ENCODE data around the gene SRI.

DNA sequence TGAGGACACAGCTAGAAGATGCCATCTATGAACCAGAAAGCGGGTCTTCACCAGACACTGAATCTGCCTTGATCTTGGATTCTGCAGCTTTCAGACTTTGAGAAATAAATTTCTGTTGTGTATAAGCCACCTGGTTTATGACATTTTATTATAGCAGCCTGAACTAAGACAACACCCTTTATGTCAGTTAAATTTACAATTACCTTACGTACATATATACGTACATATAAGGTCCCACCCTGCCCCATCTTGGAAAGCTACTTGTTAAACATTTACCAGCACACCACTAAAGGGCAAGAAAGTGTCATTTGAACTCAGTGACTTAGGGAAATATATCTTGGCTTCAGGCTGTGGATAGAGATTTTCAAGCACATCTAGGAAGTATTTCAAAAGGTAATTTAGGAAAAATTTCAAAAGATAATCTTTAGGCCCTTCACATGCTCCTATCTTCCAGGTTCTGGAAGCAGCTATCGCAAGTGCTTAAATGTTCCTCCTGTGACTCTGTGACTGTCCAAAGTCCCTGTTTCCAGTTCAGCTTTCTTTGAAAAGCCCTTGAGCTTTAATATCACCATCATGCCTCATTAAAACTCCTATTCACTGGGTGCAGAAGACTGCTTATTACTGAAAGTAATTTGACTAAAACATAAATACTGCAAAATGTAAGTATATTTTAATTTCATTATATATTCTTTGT is 9.6 kb upstream of the SRI start:
- TF ChIP-seq, protein P1, sequence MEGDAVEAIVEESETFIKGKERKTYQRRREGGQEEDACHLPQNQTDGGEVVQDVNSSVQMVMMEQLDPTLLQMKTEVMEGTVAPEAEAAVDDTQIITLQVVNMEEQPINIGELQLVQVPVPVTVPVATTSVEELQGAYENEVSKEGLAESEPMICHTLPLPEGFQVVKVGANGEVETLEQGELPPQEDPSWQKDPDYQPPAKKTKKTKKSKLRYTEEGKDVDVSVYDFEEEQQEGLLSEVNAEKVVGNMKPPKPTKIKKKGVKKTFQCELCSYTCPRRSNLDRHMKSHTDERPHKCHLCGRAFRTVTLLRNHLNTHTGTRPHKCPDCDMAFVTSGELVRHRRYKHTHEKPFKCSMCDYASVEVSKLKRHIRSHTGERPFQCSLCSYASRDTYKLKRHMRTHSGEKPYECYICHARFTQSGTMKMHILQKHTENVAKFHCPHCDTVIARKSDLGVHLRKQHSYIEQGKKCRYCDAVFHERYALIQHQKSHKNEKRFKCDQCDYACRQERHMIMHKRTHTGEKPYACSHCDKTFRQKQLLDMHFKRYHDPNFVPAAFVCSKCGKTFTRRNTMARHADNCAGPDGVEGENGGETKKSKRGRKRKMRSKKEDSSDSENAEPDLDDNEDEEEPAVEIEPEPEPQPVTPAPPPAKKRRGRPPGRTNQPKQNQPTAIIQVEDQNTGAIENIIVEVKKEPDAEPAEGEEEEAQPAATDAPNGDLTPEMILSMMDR (IDR thresholded peaks at IDR 0.05): no peak
- TF ChIP-seq EZH2 (IDR thresholded peaks at IDR 0.05) (no peak), EZH2phosphoT487 (IDR thresholded peaks at IDR 0.05) (no peak)
